IPS-18a (cell line): Measurements from ENCODE around the gene IL17RC.
"Not testable (repeated sequence)": the region's sequence is repeated elsewhere in the genome, so short reads cannot be mapped to it uniquely, and the experiment has no call there.

Experiments
- H3K27ac ChIP-seq: one replicate; pipeline ENCODE4 v1.5.1; 2013; ENCODE audit warnings: low read length
- H3K27me3 ChIP-seq: one replicate; pipeline ENCODE4 v1.6.1; 2013; ENCODE audit warnings: mild to moderate bottlenecking, low read length; ENCODE audit not compliant: control insufficient read depth, insufficient read depth
- H3K36me3 ChIP-seq: one replicate; pipeline ENCODE4 v1.6.1; 2013; ENCODE audit warnings: low read depth, low read length; ENCODE audit not compliant: control insufficient read depth
- H3K4me1 ChIP-seq: one replicate; pipeline ENCODE4 v1.6.1; 2013; ENCODE audit warnings: low read depth, low read length; ENCODE audit not compliant: control insufficient read depth
- H3K4me3 ChIP-seq: one replicate; pipeline ENCODE4 v1.5.1; 2013; ENCODE audit warnings: low read length
- H3K9ac ChIP-seq: one replicate; pipeline ENCODE4 v1.6.1; 2013; ENCODE audit warnings: mild to moderate bottlenecking, low read length, moderate library complexity
- H3K9me3 ChIP-seq: one replicate; pipeline ENCODE4 v1.6.1; 2013; ENCODE audit warnings: low read depth, low read length; ENCODE audit not compliant: control insufficient read depth

The IL17RC gene

DNA sequence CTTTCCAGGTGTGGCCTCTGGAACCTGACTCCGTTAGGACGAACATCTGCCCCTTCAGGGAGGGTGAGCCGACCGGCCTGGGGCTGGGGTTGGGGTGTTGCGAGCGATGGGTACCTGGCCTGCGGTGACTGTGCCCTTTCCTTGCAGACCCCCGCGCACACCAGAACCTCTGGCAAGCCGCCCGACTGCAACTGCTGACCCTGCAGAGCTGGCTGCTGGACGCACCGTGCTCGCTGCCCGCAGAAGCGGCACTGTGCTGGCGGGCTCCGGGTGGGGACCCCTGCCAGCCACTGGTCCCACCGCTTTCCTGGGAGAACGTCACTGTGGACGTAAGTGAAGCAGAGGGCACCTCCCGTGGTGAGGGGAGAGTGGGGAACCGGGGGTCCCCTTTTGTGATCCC is 11.3 kb downstream of the IL17RC start:
- Histone ChIP-seq H3K27me3 (peaks cover 6% of the 10 kb centered on the region), H3K27ac (no peak overlapping the region), H3K9ac (no peak overlapping the region), H3K36me3 (no peaks in the 10 kb centered on the region), H3K4me1 (no peaks in the 10 kb centered on the region), H3K4me3 (no peak overlapping the region), H3K9me3 (no peaks in the 10 kb centered on the region)

GRCh38 chr3:9930804-9931418 is 14.0 kb downstream of the IL17RC start:
- Histone ChIP-seq H3K9me3 (no peaks in the 10 kb centered on the region), H3K36me3 (no peaks in the 10 kb centered on the region), H3K27me3 (peaks cover 6% of the 10 kb centered on the region), H3K4me3 (no peak overlapping the region), H3K27ac (no peak overlapping the region), H3K9ac (no peak overlapping the region), H3K4me1 (peaks cover 7% of the 10 kb centered on the region)

DNA sequence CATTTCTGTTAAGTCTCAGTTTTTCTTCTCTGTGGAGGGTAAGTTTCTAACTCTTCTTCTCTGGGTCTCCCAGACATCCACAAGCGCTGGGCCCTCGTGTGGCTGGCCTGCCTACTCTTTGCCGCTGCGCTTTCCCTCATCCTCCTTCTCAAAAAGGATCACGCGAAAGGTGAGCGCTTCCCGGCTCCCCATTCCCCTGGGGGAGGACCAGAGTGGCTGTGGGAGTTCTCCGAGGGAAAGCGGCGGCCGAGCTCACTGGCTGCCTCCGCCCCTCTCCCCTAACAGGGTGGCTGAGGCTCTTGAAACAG is 15.6 kb downstream of the IL17RC start:
- Histone ChIP-seq H3K27ac (no peak overlapping the region), H3K4me1 (peaks cover 7% of the 10 kb centered on the region), H3K4me3 (peak overlapping the region; percentile 78), H3K36me3 (no peaks in the 10 kb centered on the region), H3K9ac (peak overlapping the region; percentile 22), H3K9me3 (no peaks in the 10 kb centered on the region), H3K27me3 (peaks cover 6% of the 10 kb centered on the region)

DNA sequence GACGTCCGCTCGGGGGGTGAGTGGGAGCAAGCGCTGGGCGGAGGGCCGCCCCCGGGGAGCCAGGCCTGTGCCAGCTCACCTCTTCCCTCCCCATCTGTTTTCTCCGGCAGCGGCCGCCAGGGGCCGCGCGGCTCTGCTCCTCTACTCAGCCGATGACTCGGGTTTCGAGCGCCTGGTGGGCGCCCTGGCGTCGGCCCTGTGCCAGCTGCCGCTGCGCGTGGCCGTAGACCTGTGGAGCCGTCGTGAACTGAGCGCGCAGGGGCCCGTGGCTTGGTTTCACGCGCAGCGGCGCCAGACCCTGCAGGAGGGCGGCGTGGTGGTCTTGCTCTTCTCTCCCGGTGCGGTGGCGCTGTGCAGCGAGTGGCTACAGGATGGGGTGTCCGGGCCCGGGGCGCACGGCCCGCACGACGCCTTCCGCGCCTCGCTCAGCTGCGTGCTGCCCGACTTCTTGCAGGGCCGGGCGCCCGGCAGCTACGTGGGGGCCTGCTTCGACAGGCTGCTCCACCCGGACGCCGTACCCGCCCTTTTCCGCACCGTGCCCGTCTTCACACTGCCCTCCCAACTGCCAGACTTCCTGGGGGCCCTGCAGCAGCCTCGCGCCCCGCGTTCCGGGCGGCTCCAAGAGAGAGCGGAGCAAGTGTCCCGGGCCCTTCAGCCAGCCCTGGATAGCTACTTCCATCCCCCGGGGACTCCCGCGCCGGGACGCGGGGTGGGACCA is 16.1 kb downstream of the IL17RC start:
- peak overlapping the region; percentile 22 for H3K9ac ChIP-seq
- H3K4me1 ChIP-seq, result peaks cover 7% of the 10 kb centered on the region
- no peaks in the 10 kb centered on the region for H3K9me3 ChIP-seq
- no peak overlapping the region for H3K27ac ChIP-seq
- peak overlapping the region; percentile 78 for H3K4me3 ChIP-seq
- H3K36me3 ChIP-seq, result no peaks in the 10 kb centered on the region
- peaks cover 6% of the 10 kb centered on the region for H3K27me3 ChIP-seq

- H3K27ac ChIP-seq, result no peak within 1 kb of the TSS
- H3K9me3 ChIP-seq, result no peaks in the 10 kb centered on the region
- peak within 1 kb of the TSS; percentile 78 for H3K4me3 ChIP-seq
Measured at GRCh38 chr3:9933561-9934234, 16.8 kb downstream of the IL17RC start, which contains the start of gene CRELD1. Gene CRELD1 (plus strand): TSS chr3:9933834. CDS start chr3:9934439, 605 bp downstream.

GRCh38 chr3:9934235-9934621 is 17.3 kb downstream of the IL17RC start:
- Histone ChIP-seq H3K27me3 (peaks cover 6% of the 10 kb centered on the region), H3K9ac (peak overlapping the region; percentile 45), H3K4me3 (peak overlapping the region; percentile 78), H3K27ac (no peak overlapping the region), H3K36me3 (no peaks in the 10 kb centered on the region), H3K9me3 (no peaks in the 10 kb centered on the region), H3K4me1 (peaks cover 7% of the 10 kb centered on the region)

More at GRCh38 chr3:9933561-9934234, 16.8 kb downstream of the IL17RC start, which contains the start of gene CRELD1:
- H3K27me3 ChIP-seq, result peaks cover 6% of the 10 kb centered on the region
- H3K4me1 ChIP-seq, result peaks cover 7% of the 10 kb centered on the region
- no peaks in the 10 kb centered on the region for H3K36me3 ChIP-seq
- H3K9ac ChIP-seq, result peak within 1 kb of the TSS; percentile 45

DNA sequence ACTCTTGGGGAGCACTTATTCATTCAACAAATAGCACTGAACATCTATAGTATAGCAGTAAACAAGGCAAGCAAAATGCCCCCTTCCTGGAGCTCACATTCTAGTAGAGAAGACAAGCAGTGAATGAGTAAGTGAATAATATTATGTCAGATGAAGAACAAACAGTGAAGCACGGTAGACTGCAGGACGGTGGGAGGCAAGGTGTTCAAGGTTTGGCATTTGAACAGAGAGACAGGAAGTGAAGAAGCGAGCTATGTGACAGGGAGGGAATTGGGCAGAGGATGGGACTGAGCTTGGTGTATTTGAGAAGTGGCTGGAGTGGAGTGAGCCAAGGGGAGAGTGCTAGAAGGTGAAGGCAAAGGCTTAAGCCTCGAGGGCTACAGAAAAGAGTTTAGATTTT is 18.1 kb downstream of the IL17RC start:
- H3K4me3 ChIP-seq, result no peak overlapping the region
- no peak overlapping the region for H3K9ac ChIP-seq
- H3K27ac ChIP-seq, result no peak overlapping the region
- peaks cover 7% of the 10 kb centered on the region for H3K4me1 ChIP-seq
- no peaks in the 10 kb centered on the region for H3K9me3 ChIP-seq
- H3K27me3 ChIP-seq, result peaks cover 6% of the 10 kb centered on the region
- H3K36me3 ChIP-seq, result no peaks in the 10 kb centered on the region

DNA sequence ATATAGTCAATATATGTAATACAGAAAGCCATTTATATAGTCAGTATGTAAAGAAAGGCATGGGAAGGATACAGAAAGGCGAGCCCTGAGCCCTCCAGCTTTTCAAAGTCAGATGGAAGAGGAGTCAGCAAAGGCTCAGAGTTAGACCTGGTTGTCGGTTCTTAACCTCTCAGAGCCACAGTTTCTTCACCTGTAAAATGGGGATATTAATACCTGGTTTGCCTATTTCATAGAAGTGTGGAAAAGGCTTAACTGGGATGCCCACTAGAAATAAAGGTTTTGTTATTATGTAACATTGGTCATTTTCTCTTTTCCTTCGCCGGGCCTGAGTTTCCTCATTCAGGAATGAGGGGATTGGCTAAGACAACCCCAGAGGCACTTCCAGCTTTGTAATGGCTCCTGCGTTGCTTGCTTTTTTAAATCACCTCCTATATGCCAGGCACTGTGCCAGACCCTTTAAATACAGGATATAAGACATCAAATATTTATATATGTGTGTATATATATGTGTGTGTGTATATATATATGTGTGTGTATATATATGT is 19.1 kb downstream of the IL17RC start:
- peaks cover 7% of the 10 kb centered on the region for H3K4me1 ChIP-seq
- H3K4me3 ChIP-seq, result no peak overlapping the region
- H3K9me3 ChIP-seq, result no peaks in the 10 kb centered on the region
- no peaks in the 10 kb centered on the region for H3K36me3 ChIP-seq
- no peak overlapping the region for H3K9ac ChIP-seq
- H3K27ac ChIP-seq, result no peak overlapping the region
- H3K27me3 ChIP-seq, result peaks cover 6% of the 10 kb centered on the region

GRCh38 chr3:9937486-9938238 is 20.8 kb downstream of the IL17RC start:
- Histone ChIP-seq H3K27ac (no peak overlapping the region), H3K9ac (no peak overlapping the region), H3K36me3 (no peaks in the 10 kb centered on the region), H3K4me1 (peaks cover 7% of the 10 kb centered on the region), H3K9me3 (no peaks in the 10 kb centered on the region), H3K4me3 (no peak overlapping the region), H3K27me3 (no peaks in the 10 kb centered on the region)

DNA sequence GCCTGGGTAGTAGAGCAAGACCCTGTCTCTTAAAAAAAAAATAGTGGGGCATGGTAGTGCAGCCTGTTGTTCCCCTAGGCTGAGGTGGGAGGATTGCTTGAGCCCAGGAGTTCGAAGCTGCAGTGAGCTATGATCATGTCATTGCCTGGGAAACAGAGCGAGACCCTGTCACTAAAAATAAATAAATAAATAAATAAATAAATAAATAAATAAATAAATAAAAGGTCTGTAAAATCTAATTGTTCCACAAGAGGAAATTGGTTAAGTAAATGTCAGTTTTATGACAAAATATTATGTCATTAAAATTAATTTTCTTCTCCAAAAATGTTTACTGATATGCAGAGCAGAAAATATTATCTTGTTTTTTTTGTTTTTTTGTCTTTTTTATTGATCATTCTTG is 22.1 kb downstream of the IL17RC start:
- Histone ChIP-seq H3K9ac (no peak overlapping the region), H3K27me3 (no peaks in the 10 kb centered on the region), H3K27ac (no peak overlapping the region), H3K9me3 (no peaks in the 10 kb centered on the region), H3K4me1 (peaks cover 7% of the 10 kb centered on the region), H3K4me3 (no peak overlapping the region), H3K36me3 (no peaks in the 10 kb centered on the region)

- not testable (repeated sequence) for H3K36me3 ChIP-seq, H3K27ac ChIP-seq, H3K4me3 ChIP-seq
Measured at GRCh38 chr3:9939906-9940305, 23.0 kb downstream of the IL17RC start.

More at GRCh38 chr3:9939906-9940305, 23.0 kb downstream of the IL17RC start:
- H3K9ac ChIP-seq, H3K4me1 ChIP-seq, H3K9me3 ChIP-seq, H3K27me3 ChIP-seq: not testable (repeated sequence)
